Mucosa of descending colon (tissue), 3 donors: ENCODE data around the gene GZF1. TPM values are rescaled to one million over a fixed set of nuclear protein-coding genes. Genes with fewer than 3 reads are reported as not detected.

ENCODE experiments used
- ATAC-seq: fragments of 200-7000 bp; cut with Tn5 transposase; one replicate; pipeline ENCODE4 v1.9.1; 2020; ENCODE audit warnings: mild to moderate bottlenecking, moderate library complexity
- DNase-seq, 3 donors: peaks; one replicate each; pipeline ENCODE4 v3.0.0-alpha.2; 2020
- H3K36me3 ChIP-seq: fragments of 200-600 bp; one replicate; pipeline ENCODE4 v1.8.0; 2021; ENCODE audit warnings: low read depth, mild to moderate bottlenecking
- H3K4me1 ChIP-seq: fragments of 200-600 bp; one replicate; pipeline ENCODE4 v1.8.0; 2021; ENCODE audit warnings: low read depth, mild to moderate bottlenecking
- H3K4me3 ChIP-seq: fragments of 200-600 bp; one replicate; pipeline ENCODE4 v1.8.0; 2021; ENCODE audit warnings: mild to moderate bottlenecking
- H3K9me3 ChIP-seq: fragments of 200-600 bp; one replicate; pipeline ENCODE4 v1.8.0; 2021; ENCODE audit warnings: mild to moderate bottlenecking
- intact Hi-C, 2 donors: fragments of 100-400 bp; cut with DNase I in 1 of 2; cut with micrococcal nuclease in 1 of 2; formaldehyde crosslinking; loops; one replicate each; pipeline versions ENCODE4 v1.11.0 to v1.11.1; 2022; cut with DNase I, micrococcal nuclease
- total RNA-seq, 3 donors: library from RNA; stranded (reverse); fragmentation: NEBNext Ultra II Directional in 2 of 3; extraction: Animal tissue kit (Norgen Biotek cat#: 25700) in 2 of 3; gene quantifications; one replicate each; pipeline versions ENCODE4 v1.2.1 to v1.2.4, GENCODE V29; 2021 to 2023
- TF ChIP-seq, protein P1 (sequence below): fragments of 200-600 bp; IDR thresholded peaks from one replicate; pipeline ENCODE4 v1.8.0; 2022; ENCODE audit warnings: antibody characterized with exemption, mild to moderate bottlenecking
- donor health status: DM: no; HTN: no; CAD: no; lungs with moderate emphysema.
- donor health status: DM: no; HTN: no; CAD: no.
- donor health status: DM: no; HTN: yes; CAD: no.

The GZF1 gene
- total RNA-seq, 3 donors from 2014 or later: 5.8 to 16.2 (median 9.3) TPM

DNA sequence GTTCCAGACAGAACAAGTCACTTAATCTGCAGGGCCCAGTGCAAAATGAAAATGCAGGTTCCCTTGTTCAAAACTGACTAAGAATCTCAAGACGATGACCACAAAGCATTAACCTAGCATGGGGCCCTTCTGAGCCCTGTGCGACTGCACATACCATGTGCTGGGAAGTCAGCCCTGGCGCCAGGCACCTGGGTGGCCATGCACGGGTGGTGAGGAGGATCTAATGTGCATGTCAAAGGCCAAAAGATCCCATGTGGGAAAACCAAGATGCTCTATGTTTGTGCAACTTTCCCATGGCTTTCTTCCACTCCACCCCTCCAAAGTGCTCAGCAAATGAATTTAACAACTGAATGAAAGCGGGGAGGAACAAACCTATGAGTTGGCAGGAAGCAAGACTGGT is 44.9 kb upstream of the GZF1 start:
- ATAC-seq: no peak
- DNase-seq: no peak
- H3K36me3 ChIP-seq: no peaks in the 10 kb centered on the region
- TF ChIP-seq, protein P1, sequence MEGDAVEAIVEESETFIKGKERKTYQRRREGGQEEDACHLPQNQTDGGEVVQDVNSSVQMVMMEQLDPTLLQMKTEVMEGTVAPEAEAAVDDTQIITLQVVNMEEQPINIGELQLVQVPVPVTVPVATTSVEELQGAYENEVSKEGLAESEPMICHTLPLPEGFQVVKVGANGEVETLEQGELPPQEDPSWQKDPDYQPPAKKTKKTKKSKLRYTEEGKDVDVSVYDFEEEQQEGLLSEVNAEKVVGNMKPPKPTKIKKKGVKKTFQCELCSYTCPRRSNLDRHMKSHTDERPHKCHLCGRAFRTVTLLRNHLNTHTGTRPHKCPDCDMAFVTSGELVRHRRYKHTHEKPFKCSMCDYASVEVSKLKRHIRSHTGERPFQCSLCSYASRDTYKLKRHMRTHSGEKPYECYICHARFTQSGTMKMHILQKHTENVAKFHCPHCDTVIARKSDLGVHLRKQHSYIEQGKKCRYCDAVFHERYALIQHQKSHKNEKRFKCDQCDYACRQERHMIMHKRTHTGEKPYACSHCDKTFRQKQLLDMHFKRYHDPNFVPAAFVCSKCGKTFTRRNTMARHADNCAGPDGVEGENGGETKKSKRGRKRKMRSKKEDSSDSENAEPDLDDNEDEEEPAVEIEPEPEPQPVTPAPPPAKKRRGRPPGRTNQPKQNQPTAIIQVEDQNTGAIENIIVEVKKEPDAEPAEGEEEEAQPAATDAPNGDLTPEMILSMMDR: no peak
- no peak overlapping the region for H3K4me3 ChIP-seq
- no peaks in the 10 kb centered on the region for H3K9me3 ChIP-seq
- H3K4me1 ChIP-seq: no peaks in the 10 kb centered on the region
- intact Hi-C loops: no loop called here

DNA sequence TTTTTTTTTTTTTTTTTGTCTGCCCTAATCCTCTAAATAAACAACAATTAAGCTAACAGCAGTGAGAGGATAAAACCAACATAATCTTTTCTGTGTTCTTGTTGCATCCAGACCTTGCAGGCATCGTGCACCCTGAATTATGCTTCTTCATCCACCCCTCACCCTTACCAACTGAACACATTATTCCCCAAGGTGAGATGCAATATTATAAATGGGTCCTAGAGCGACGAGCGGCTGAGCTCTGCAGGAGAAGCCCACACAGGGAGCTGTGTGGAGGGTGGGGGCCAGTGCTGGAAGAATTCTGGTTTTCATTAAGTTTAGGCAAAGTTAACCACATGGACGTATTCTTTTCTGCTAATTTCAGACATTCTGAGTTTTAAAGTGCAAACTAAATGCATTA is 43.6 kb upstream of the GZF1 start:
- no peaks in the 10 kb centered on the region for H3K9me3 ChIP-seq
- TF ChIP-seq, protein P1: no peak

DNA sequence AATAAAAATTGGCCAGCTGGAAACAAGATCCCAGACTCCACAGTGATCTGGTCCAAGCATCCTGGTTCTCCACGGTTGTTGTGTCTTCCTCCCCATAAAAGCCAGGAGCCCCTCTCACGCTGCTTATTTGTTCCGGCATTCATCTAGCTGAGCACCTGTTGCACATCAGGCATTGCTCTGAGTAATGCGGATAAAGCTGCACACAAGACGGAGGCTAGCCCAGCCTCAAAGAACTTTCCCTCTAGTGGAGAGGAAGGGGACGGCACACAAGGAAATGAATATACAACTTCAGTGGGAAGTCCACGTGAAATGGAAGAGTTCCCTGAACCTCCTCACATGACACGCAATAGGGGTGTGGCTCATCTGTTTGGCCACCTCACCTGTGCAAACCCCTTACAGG is 41.7 kb upstream of the GZF1 start:
- DNase-seq (no peak), ATAC-seq (peak; percentile 27)
- intact Hi-C loops: no loop called here
- Histone ChIP-seq H3K36me3 (no peaks in the 10 kb centered on the region), H3K9me3 (no peaks in the 10 kb centered on the region), H3K4me1 (no peaks in the 10 kb centered on the region), H3K4me3 (no peak overlapping the region)
- TF ChIP-seq, protein P1: no peak

More for the DNA sequence above, 43.6 kb upstream of the GZF1 start:
- Histone ChIP-seq H3K4me1 (no peaks in the 10 kb centered on the region), H3K36me3 (no peaks in the 10 kb centered on the region), H3K4me3 (no peak overlapping the region)
- DNase-seq: no peak
- no peak for ATAC-seq
- intact Hi-C loops: no loop called here

DNA sequence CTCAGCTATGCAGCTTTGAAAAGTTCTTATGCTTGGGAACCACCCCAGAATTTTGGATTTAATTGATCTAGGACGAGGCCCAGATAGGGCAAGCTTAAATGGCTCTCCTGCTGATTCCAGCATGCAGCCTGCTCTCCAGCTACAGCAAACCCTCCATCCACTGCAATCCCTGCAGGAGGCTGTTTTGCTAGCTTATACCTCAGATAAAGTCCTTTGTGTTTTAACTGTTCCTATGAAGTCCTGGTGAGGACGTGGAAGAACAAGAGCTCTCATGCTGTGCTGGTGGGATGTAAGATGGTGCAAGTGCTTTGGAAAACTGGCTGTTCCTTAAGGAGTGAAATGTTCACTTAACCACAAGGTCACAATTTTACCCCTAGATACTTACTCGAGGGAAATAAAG is 36.9 kb upstream of the GZF1 start:
- DNase-seq (no peak), ATAC-seq (no peak)
- Histone ChIP-seq H3K4me1 (no peaks in the 10 kb centered on the region), H3K36me3 (no peaks in the 10 kb centered on the region), H3K4me3 (no peak overlapping the region), H3K9me3 (no peaks in the 10 kb centered on the region)
- TF ChIP-seq, protein P1: no peak
- intact Hi-C loops: no loop called here

DNA sequence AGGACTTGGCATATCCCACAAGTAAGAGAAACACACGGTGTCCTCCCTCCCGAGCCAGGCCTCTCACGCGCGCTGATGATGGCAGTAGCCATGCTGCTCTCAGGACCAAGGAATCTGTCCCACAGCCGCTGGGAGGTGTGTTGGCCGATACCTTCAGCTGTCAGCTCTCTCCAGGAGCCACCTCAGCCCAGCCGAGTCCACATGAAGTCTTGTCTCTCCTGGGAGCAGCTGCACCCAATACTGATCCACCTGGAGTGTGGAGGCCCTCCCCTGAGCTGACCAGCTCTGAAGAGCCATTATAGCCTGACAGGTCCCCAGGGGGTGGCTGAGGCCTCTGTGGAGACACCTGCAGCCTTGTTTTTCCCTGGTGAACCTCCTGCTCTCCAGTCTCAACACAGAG is 35.2 kb upstream of the GZF1 start:
- DNase-seq: no peak
- ATAC-seq: no peak
- intact Hi-C loops: no loop called here
- TF ChIP-seq, protein P1: no peak
- H3K4me1 ChIP-seq: no peaks in the 10 kb centered on the region
- H3K36me3 ChIP-seq: no peaks in the 10 kb centered on the region
- no peak overlapping the region for H3K4me3 ChIP-seq
- no peaks in the 10 kb centered on the region for H3K9me3 ChIP-seq

DNA sequence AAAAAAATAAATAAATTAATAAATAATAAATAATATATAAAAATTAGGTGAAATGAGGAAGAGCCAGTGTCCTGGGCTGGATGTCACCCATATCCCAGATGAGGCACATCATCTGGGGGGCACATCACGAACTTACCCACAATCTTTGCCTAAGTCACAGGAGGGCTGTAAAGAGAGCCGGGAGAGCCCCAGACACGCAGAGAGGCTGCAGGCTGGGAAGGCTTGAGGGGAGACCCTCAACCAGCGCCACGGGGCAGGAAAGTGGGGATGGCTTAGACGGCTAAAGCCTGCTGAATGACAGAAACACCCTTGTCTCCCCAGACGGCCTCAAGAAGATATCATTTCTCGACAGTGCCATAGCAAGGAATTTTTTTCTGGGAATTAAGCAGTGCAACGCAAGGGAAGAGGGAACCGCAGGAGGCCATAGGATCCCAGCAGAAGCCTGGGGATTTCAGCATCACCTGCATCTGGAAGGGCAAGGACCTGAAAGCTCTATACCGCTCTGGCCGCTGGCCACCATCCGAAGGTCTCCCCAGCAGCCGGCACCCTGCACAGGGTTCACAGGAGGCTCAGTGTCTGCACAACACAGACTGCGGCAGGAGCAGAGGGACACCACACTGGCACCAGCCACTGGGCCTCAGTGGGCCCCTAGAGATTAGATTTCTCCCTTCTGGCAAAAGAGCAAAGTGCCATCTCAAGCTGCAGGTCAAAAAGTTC is 34.2 kb upstream of the GZF1 start:
- DNase-seq: no peak
- ATAC-seq: no peak
- Histone ChIP-seq H3K9me3 (no peaks in the 10 kb centered on the region), H3K4me3 (no peak overlapping the region), H3K4me1 (no peaks in the 10 kb centered on the region), H3K36me3 (no peaks in the 10 kb centered on the region)
- TF ChIP-seq, protein P1: no peak
- intact Hi-C loops: no loop called here
